Stomach (tissue), 9 donors: ENCODE results near the gene INSRR. TPM values are rescaled to one million over a fixed set of nuclear protein-coding genes. Genes with fewer than 3 reads are reported as not detected.

Experiments
- DNase-seq, 2 donors: peaks; one replicate each; pipeline versions ENCODE4 v3.0.0 to v3.0.0-alpha.2; 2013 to 2019
- H3K27ac ChIP-seq, 5 donors: fragments of 200-600 bp in 4 of 5; sonication (generic) in 4 of 5; one replicate each; pipeline ENCODE4 v1.5.1; 2013 to 2019; ENCODE audit warnings: mild to moderate bottlenecking in 1 of 5, moderate library complexity in 1 of 5
- H3K27me3 ChIP-seq, 3 donors: fragments of 200-600 bp; sonication (generic); one replicate each; pipeline ENCODE4 v1.5.1; 2017 to 2019; ENCODE audit warnings: mixed run types in 1 of 3
- H3K36me3 ChIP-seq, 4 donors: fragments of 200-600 bp; sonication (generic); 1 replicate in 3 of 4; 2 replicates in 1 of 4; pipeline ENCODE4 v1.5.1; 2016 to 2019
- H3K4me1 ChIP-seq, 4 donors: fragments of 200-600 bp; sonication (generic); one replicate each; pipeline ENCODE4 v1.5.1; 2016 to 2019
- H3K4me3 ChIP-seq, 4 donors: fragments of 200-600 bp; sonication (generic) in 3 of 4; one replicate each; pipeline ENCODE4 v1.5.1; 2016 to 2019; ENCODE audit warnings: mild to moderate bottlenecking in 1 of 4
- H3K9me3 ChIP-seq, 4 donors: fragments of 200-600 bp; sonication (generic); one replicate each; pipeline ENCODE4 v1.5.1; 2016 to 2019
- EP300 ChIP-seq: sonication (generic); formaldehyde crosslinking; IDR thresholded peaks from one replicate; pipeline ENCODE4 v1.6.1; 2017; ENCODE audit warnings: antibody characterized with exemption
- POLR2A ChIP-seq, 4 donors: fragments of 450-650 bp; IDR thresholded peaks; one replicate each; pipeline ENCODE4 v1.6.1; 2016; ENCODE audit warnings: antibody characterized with exemption in 4 of 4, control low read depth in 2 of 4, mild to moderate bottlenecking in 1 of 4, moderate library complexity in 1 of 4
- POLR2AphosphoS5 ChIP-seq, 3 donors: sonication (generic); formaldehyde crosslinking; IDR thresholded peaks; one replicate each; pipeline ENCODE4 v1.6.1; 2016; ENCODE audit warnings: antibody characterized with exemption in 3 of 3
- WGBS, 5 donors: extraction: QIAGEN DNeasy Blood & Tissue Kit in 3 of 5; methylation state at CpG; one replicate each; pipeline versions ENCODE4 v1.1.5 to v1.1.7; 2013 to 2018; 5-methylcytosine and 5-hydroxymethylcytosine counted together
- intact Hi-C: fragments of 100-400 bp; cut with DNase I; formaldehyde crosslinking; loops from one replicate; pipeline ENCODE4 v1.15.1; 2023; ENCODE audit warnings: low total_unique reads
- polyA plus RNA-seq, 3 donors: library from polyadenylated mRNA; stranded (reverse); fragments of 200-250 nt; gene quantifications; one replicate each; pipeline ENCODE4 v1.2.3, GENCODE V29; 2013
- total RNA-seq, 5 donors: library from RNA; depleted of rRNA; stranded (reverse); fragments of >200 nt; gene quantifications; one replicate each; pipeline versions ENCODE4 v1.1.0 to v1.2.3, GENCODE V29; 2014 to 2016
- TF ChIP-seq, protein P1 (sequence below), 7 experiments: fragments of 450-650 bp in 4 of 7; fragments of 200-600 bp in 3 of 7; sonication (generic) in 3 of 7; IDR thresholded peaks; one replicate each; pipeline ENCODE4 v1.5.1; 2016 to 2019; ENCODE audit warnings: antibody characterized with exemption in 7 of 7, control low read depth in 2 of 7, mild to moderate bottlenecking in 1 of 7
- donor health status: healthy with polysubstance abuse.
- donor health status: Bipolar disorder and iron deficiency.
- donor health status: healthy.

Gene INSRR
- total and polyA plus RNA-seq, 8 donors, result 0.15 to 0.75 (median 0.29) TPM; not detected in 3

DNA sequence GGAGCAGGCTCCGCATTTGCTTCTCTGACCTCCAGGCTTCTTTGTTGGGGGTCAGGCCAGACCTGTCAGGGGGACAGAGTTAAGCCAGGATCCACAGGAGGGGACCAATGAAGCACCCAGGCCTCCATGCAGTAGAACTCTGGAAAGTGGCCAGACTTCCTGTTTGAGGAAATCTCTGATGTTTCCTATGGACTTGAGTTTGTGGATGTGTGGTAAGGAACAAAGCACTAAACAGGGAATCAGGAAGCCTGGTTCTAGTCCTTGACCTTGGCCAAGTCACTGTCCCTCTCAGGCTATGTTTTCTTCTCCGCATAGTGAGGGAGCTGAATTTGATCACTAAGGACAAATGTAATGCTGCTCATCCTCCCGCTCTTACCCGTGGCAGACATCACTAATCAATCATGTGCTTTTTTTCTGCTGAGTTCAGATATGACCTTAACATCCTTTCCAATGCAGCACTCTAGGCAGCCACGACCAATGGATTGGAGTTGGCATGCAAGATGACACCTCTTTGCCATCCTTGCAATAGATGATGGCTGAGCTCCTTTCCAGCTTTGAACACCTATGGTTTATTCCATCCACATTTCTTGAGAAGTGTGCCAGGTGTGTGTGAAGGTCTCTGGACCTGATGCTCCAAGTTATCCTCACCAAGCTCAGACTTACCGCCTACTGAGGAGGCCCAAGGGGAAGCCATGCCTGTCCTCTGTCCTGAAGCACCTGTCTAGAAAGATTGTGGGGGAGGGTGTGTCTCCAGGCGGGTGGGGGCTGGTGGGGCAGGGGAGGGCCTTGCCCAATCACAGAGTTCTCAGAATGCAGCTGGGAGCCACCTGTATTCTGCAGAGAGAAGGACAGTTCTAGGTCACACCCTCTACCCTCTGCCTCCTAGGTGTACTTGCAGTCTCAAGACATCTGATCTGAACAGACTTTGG lies 52.1 kb downstream of the INSRR start:
- no peaks in the 10 kb centered on the region for H3K27me3 ChIP-seq
- WGBS, 5 donors, result 73 to 89% (median 81%) methylated on average over 7 of the region's 7 CpGs
- H3K4me3 ChIP-seq, result no peak overlapping the region
- peaks cover 0 to 28% (median 13%) of the 10 kb centered on the region in 4 donors for H3K4me1 ChIP-seq
- intact Hi-C loops, result no loop called here
- H3K9me3 ChIP-seq, result no peaks in the 10 kb centered on the region
- peak in 1 of 2 donors; percentile 36 for DNase-seq
- peaks cover 4 to 9% (median 6%) of the 10 kb centered on the region in 4 donors for H3K36me3 ChIP-seq
- peak overlapping the region in 1 of 5 donors; percentile 48 for H3K27ac ChIP-seq
- no peak for TF ChIP-seq EP300
- TF ChIP-seq, protein P1, sequence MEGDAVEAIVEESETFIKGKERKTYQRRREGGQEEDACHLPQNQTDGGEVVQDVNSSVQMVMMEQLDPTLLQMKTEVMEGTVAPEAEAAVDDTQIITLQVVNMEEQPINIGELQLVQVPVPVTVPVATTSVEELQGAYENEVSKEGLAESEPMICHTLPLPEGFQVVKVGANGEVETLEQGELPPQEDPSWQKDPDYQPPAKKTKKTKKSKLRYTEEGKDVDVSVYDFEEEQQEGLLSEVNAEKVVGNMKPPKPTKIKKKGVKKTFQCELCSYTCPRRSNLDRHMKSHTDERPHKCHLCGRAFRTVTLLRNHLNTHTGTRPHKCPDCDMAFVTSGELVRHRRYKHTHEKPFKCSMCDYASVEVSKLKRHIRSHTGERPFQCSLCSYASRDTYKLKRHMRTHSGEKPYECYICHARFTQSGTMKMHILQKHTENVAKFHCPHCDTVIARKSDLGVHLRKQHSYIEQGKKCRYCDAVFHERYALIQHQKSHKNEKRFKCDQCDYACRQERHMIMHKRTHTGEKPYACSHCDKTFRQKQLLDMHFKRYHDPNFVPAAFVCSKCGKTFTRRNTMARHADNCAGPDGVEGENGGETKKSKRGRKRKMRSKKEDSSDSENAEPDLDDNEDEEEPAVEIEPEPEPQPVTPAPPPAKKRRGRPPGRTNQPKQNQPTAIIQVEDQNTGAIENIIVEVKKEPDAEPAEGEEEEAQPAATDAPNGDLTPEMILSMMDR (IDR thresholded peaks at IDR 0.05), result no peak
- TF ChIP-seq POLR2AphosphoS5 (IDR thresholded peaks at IDR 0.05), result no peak
- TF ChIP-seq POLR2A (IDR thresholded peaks at IDR 0.05), result no peak

DNA sequence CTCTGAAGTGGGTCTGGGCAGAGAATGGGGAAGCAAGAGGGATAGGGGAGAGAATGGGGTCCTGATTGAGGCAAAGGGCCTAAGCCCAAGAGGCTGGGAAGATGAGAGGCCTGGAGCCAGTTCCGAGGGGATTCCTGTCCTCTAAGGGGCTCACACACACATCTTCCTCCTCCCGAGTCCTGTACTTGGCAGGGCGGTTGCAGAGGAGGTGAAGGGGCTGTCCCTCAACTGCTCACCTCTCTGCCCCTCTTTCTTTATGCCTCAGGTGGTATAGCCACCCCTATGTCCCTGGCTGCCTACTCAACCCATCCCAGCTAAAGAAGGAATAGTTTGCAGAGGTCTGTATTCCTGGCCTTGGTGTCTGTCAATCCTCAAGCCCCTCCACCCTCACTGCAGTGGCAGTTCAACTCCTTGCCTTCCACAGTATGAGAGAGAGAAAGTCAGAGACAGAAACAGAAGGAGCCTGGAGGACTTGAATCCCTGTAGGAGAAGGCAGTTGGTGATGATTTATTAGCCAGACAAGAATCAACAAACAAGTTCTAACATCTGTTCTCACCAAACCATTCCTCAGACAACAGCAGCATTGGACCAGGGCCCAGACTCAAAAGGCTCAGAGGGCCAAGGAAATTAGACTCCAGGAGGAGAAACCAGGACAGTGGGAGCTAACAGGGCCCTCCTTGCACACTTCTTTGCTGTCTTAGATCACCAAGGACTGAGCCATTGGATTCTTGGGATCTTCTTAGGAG lies 53.0 kb downstream of the INSRR start:
- Histone ChIP-seq H3K4me1 (peaks cover 0 to 28% (median 13%) of the 10 kb centered on the region in 4 donors), H3K27ac (peak overlapping the region in 1 of 5 donors; percentile 48), H3K27me3 (no peaks in the 10 kb centered on the region), H3K9me3 (no peaks in the 10 kb centered on the region), H3K4me3 (no peak overlapping the region), H3K36me3 (peaks cover 12 to 17% (median 14%) of the 10 kb centered on the region in 4 donors)
- intact Hi-C loops, result no loop called here
- TF ChIP-seq EP300, result no peak
- TF ChIP-seq, protein P1 (IDR thresholded peaks at IDR 0.05), result no peak
- no peak for TF ChIP-seq POLR2A (IDR thresholded peaks at IDR 0.05)
- no peak for TF ChIP-seq POLR2AphosphoS5 (IDR thresholded peaks at IDR 0.05)
- peak in 1 of 2 donors; percentile 83 for DNase-seq
- 75 to 94% (median 89%) methylated on average over 3 of the region's 3 CpGs for WGBS, 5 donors

DNA sequence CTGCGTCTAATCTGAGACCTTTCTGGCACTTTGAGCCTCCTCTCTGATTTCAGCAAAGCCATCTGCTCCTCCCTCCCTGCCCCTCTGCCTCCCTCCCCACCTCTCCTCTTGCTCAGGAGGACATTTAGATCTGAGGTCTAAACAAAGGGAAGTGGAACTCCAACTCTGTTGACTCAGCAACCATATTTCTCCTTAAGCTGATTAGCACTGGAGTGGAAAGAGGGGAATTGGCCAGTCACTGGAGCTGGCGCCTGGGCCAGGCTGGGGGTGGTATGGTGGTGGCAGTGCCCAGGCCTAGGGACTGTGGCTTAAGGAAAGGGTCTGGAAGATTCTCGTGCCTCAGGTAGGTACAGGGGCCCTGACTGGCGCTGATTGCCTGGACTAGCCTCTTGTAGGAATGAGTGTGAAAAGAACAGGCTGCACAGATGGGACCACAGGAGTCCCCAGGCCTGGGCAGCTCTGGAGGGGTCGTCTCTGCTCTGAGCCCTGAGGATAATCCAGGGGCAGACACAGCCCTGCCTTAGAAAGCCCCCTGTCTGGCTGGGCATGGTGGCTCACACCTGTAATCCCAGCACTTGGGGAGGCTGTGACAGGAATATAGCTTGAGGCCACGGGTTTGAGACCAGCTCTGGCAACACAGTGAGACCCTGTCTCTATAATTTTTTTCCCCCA lies 54.2 kb downstream of the INSRR start:
- Histone ChIP-seq H3K4me3 (no peak overlapping the region), H3K9me3 (no peaks in the 10 kb centered on the region), H3K27me3 (no peaks in the 10 kb centered on the region), H3K4me1 (peaks cover 0 to 28% (median 13%) of the 10 kb centered on the region in 4 donors), H3K36me3 (peaks cover 24 to 30% (median 27%) of the 10 kb centered on the region in 4 donors), H3K27ac (peak overlapping the region in 2 of 5 donors; percentile 3 to 17)
- DNase-seq, result peak in 1 of 2 donors; percentile 66
- 49 to 64% (median 58%) methylated on average over 5 to 6 of the region's 6 CpGs for WGBS, 5 donors
- TF ChIP-seq POLR2A (IDR thresholded peaks at IDR 0.05) (no peak), POLR2AphosphoS5 (IDR thresholded peaks at IDR 0.05) (no peak), EP300 (no peak)
- TF ChIP-seq, protein P1 (IDR thresholded peaks at IDR 0.05), result no peak
- intact Hi-C loops, result no loop called here

DNA sequence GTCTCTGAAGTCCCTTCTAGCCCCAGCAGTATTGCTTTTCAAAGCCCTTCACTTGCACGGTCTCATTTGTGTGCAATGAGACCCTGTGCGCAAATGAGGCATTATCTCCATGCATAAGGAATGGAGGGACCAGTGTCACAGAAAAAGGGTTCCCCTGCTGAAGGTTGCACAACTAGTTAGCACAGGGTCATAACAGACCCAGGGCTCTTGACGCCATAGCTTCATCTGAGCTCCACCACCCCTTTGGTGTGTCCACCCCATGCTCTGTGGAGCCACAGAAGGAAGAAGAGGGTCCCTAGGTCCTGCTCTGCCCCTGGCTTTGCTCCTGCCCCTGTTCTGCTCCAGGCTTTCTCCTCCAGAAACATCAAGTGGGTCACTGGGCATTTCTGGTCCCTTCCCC lies 54.9 kb downstream of the INSRR start:
- WGBS, 5 donors, result 66 to 81% (median 73%) methylated on average over 3 of the region's 3 CpGs
- Histone ChIP-seq H3K4me1 (peaks cover 0 to 28% (median 13%) of the 10 kb centered on the region in 4 donors), H3K4me3 (no peak overlapping the region), H3K36me3 (peaks cover 29 to 37% (median 34%) of the 10 kb centered on the region in 4 donors), H3K27ac (peak overlapping the region in 1 of 5 donors; percentile 17), H3K27me3 (no peaks in the 10 kb centered on the region), H3K9me3 (no peaks in the 10 kb centered on the region)
- intact Hi-C loops, result no loop called here
- DNase-seq, result no peak
- TF ChIP-seq POLR2AphosphoS5 (IDR thresholded peaks at IDR 0.05), result no peak
- TF ChIP-seq EP300, result no peak
